DOHH2 (cell line): ENCODE measurements around the gene PGAP3.

Source experiments
- H3F3A ChIP-seq: fragments of 200-600 bp; sonication (generic), shearing (Covaris generic); 2 replicates; pipeline ENCODE4 v1.6.0; 2016; ENCODE audit warnings: antibody characterized with exemption, mild to moderate bottlenecking; ENCODE audit not compliant: control insufficient read depth, insufficient read depth
- H3K27ac ChIP-seq: fragments of 200-600 bp; sonication (generic); 2 replicates; pipeline ENCODE4 v1.5.1; 2014; ENCODE audit warnings: low read depth, mild to moderate bottlenecking, low read length, moderate library complexity
- H3K27me3 ChIP-seq: fragments of 200-600 bp; sonication (generic); 2 replicates; pipeline ENCODE4 v1.6.1; 2014; ENCODE audit warnings: mild to moderate bottlenecking, low read length, mixed read lengths; ENCODE audit not compliant: control insufficient read depth
- H3K36me3 ChIP-seq: fragments of 200-600 bp; sonication (generic); 2 replicates; pipeline ENCODE4 v1.6.1; 2014; ENCODE audit warnings: mild to moderate bottlenecking, low read length, moderate library complexity, mixed read lengths; ENCODE audit not compliant: control insufficient read depth
- H3K4me1 ChIP-seq: fragments of 200-600 bp; sonication (generic); 2 replicates; pipeline ENCODE4 v1.6.1; 2014; ENCODE audit warnings: mild to moderate bottlenecking, low read length, mixed read lengths; ENCODE audit not compliant: control insufficient read depth
- H3K4me2 ChIP-seq: fragments of 200-600 bp; sonication (generic); 2 replicates; pipeline ENCODE4 v1.6.0; 2014; ENCODE audit warnings: mild to moderate bottlenecking, low read length, moderate library complexity
- H3K4me3 ChIP-seq: fragments of 200-600 bp; sonication (generic); 2 replicates; pipeline ENCODE4 v1.5.1; 2014; ENCODE audit warnings: mild to moderate bottlenecking, low read length, mixed read lengths
- H3K79me2 ChIP-seq: fragments of 200-600 bp; sonication (generic); 2 replicates; pipeline ENCODE4 v1.6.1; 2014; ENCODE audit warnings: mild to moderate bottlenecking, low read length, mixed read lengths; ENCODE audit not compliant: control insufficient read depth
- H3K9me2 ChIP-seq: fragments of 200-600 bp; sonication (generic); replicated peaks from 2 replicates; pipeline ENCODE4 v1.6.1; 2014; ENCODE audit warnings: mild to moderate bottlenecking, low read length, mixed read lengths; ENCODE audit not compliant: control insufficient read depth
- H3K9me3 ChIP-seq: fragments of 200-600 bp; sonication (generic); 2 replicates; pipeline ENCODE4 v1.6.1; 2014; ENCODE audit warnings: antibody characterized with exemption, low read length, mixed read lengths; ENCODE audit not compliant: control insufficient read depth, insufficient read depth
- H4K20me1 ChIP-seq: fragments of 200-600 bp; sonication (generic); 2 replicates; pipeline ENCODE4 v1.6.0; 2014; ENCODE audit warnings: low read depth, mild to moderate bottlenecking, antibody characterized with exemption, low read length, moderate library complexity; ENCODE audit not compliant: control insufficient read depth, insufficient read depth
- EZH2phosphoT487 ChIP-seq: fragments of 200-600 bp; sonication (generic); IDR thresholded peaks from 2 replicates; pipeline ENCODE4 v1.6.1; 2017; ENCODE audit warnings: borderline replicate concordance, mild to moderate bottlenecking, antibody characterized with exemption, low read length, moderate library complexity, mixed read lengths
- TF ChIP-seq, protein P1 (sequence below): fragments of 200-600 bp; sonication (generic); IDR thresholded peaks from one replicate; pipeline ENCODE4 v1.5.1; 2014; ENCODE audit warnings: antibody characterized with exemption, mild to moderate bottlenecking, low read depth, low read length; ENCODE audit not compliant: poor library complexity, severe bottlenecking

PGAP3 gene

GRCh38 chr17:39640591-39641031, 47.2 kb downstream of the PGAP3 start:
- Histone ChIP-seq H3K27me3 (no peaks in the 10 kb centered on the region), H3K36me3 (peaks cover 9% of the 10 kb centered on the region; the same call in 1 of the 2 replicates), H3K27ac (no peak overlapping the region), H3K9me3 (no peaks in the 10 kb centered on the region), H4K20me1 (peaks cover 15% of the 10 kb centered on the region; the same call in 1 of the 2 replicates), H3K4me1 (peaks cover 22% of the 10 kb centered on the region), H3K79me2 (peaks cover 83% of the 10 kb centered on the region), H3K4me2 (no peak overlapping the region), H3K4me3 (no peak overlapping the region), H3F3A (no peaks in the 10 kb centered on the region), H3K9me2 (no peaks in the 10 kb centered on the region)
- TF ChIP-seq, protein P1, sequence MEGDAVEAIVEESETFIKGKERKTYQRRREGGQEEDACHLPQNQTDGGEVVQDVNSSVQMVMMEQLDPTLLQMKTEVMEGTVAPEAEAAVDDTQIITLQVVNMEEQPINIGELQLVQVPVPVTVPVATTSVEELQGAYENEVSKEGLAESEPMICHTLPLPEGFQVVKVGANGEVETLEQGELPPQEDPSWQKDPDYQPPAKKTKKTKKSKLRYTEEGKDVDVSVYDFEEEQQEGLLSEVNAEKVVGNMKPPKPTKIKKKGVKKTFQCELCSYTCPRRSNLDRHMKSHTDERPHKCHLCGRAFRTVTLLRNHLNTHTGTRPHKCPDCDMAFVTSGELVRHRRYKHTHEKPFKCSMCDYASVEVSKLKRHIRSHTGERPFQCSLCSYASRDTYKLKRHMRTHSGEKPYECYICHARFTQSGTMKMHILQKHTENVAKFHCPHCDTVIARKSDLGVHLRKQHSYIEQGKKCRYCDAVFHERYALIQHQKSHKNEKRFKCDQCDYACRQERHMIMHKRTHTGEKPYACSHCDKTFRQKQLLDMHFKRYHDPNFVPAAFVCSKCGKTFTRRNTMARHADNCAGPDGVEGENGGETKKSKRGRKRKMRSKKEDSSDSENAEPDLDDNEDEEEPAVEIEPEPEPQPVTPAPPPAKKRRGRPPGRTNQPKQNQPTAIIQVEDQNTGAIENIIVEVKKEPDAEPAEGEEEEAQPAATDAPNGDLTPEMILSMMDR = no peak
- TF ChIP-seq EZH2phosphoT487 = no peak

- H3K4me2 ChIP-seq = no peak overlapping the region
These were observed 48.0 kb downstream of the PGAP3 start for GRCh38 chr17:39639566-39640458.

DNA sequence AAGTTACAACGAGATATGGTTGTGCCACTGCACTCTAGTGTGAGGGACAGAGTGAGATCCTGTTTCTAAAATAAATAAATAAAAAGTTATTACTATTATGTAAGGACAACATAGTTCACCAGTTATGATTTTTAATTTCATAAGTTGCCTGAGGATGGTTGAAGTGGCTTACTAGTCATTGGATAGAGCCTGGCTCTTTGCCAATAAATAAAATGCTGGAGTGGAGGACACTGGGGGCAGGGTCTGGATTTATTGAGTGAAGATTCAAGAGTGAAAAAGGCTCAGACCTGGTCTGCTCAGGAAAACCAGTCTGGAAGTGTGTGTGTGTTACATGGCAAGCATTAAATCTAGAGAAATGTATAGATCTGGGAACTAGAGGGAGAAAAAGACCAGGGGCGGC, 48.8 kb downstream of the PGAP3 start:
- H3K79me2 ChIP-seq = peaks cover 72% of the 10 kb centered on the region
- TF ChIP-seq, protein P1 = no peak
- TF ChIP-seq EZH2phosphoT487 = no peak
- H3F3A ChIP-seq = no peaks in the 10 kb centered on the region

More at GRCh38 chr17:39639566-39640458, 48.0 kb downstream of the PGAP3 start:
- peaks cover 9% of the 10 kb centered on the region; the same call in 1 of the 2 replicates for H3K36me3 ChIP-seq
- no peak overlapping the region for H3K27ac ChIP-seq
- H3K79me2 ChIP-seq = peaks cover 77% of the 10 kb centered on the region
- no peaks in the 10 kb centered on the region for H3K9me3 ChIP-seq
- H3K4me3 ChIP-seq = no peak overlapping the region
- TF ChIP-seq, protein P1 = no peak
- no peak for TF ChIP-seq EZH2phosphoT487
- H3K27me3 ChIP-seq = no peaks in the 10 kb centered on the region
- peaks cover 22% of the 10 kb centered on the region for H3K4me1 ChIP-seq
- no peaks in the 10 kb centered on the region for H3K9me2 ChIP-seq
- no peaks in the 10 kb centered on the region for H3F3A ChIP-seq
- H4K20me1 ChIP-seq = peaks cover 12% of the 10 kb centered on the region; the same call in 1 of the 2 replicates

More for the DNA sequence above, 48.8 kb downstream of the PGAP3 start:
- H4K20me1 ChIP-seq = peaks cover 12% of the 10 kb centered on the region; the same call in 1 of the 2 replicates
- no peak overlapping the region for H3K4me3 ChIP-seq
- no peaks in the 10 kb centered on the region for H3K27me3 ChIP-seq
- peaks cover 9% of the 10 kb centered on the region; the same call in 1 of the 2 replicates for H3K36me3 ChIP-seq
- H3K4me1 ChIP-seq = peaks cover 29% of the 10 kb centered on the region
- H3K27ac ChIP-seq = no peak overlapping the region
- H3K9me3 ChIP-seq = no peaks in the 10 kb centered on the region
- H3K4me2 ChIP-seq = no peak overlapping the region
- H3K9me2 ChIP-seq = no peaks in the 10 kb centered on the region
